NCI-H1436 treated with DMSO at 0.1 percent for 48 hours (cell line): ENCODE data around the gene GLRX.
"Not testable (repeated sequence)": the region's sequence is repeated elsewhere in the genome, so short reads cannot be mapped to it uniquely, and the experiment has no call there.

Experiments used
- DNase-seq: peaks from one replicate; lab custom pipeline; 2025; lab: John Stamatoyannopoulos, UW

GLRX gene, protein sequence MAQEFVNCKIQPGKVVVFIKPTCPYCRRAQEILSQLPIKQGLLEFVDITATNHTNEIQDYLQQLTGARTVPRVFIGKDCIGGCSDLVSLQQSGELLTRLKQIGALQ

GRCh38 chr5:95822542-95823181 lies at the start of gene GLRX:
Gene GLRX, minus strand, starts transcription at chr5:95822726. Its CDS starts 64 bp downstream, at chr5:95822662.
- DNase-seq = peak; percentile 39

- no peak for DNase-seq
These were observed 48.8 kb upstream of the GLRX start for GRCh38 chr5:95871146-95871806.

- no peak for DNase-seq
These were observed 47.7 kb upstream of the GLRX start for GRCh38 chr5:95870105-95870672.

- not testable (repeated sequence) for DNase-seq
These were observed 46.8 kb upstream of the GLRX start for GRCh38 chr5:95869173-95869855.

- DNase-seq = no peak
These were observed 45.6 kb upstream of the GLRX start for GRCh38 chr5:95868136-95868535.

DNA sequence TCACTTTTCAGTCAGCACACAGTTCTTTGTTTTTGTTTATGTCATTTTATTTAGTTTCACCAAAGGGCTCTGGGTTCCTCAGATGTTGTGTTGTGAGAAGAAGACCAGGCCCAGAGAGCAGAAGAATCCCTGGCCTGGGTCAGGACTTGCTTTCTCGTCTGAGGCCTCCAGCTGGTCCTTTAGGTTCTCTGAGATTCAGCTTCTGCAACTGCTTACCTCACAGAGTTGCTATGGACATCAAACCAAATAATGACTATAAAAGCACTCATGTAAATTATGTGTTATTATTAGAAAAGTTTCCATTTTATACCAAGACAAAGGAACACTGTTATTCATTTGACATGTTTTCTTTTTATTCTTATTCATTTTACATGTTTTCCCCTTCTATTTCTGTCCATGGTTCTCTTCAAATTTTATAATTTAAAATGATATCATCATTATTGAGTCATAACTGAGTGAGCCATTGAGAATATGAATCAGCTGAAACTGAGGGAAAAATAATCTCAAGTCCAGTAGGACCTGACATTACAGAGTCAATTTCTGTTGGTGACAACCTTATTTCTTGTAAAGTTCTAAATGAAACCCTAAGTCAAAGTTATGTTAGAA lies 44.0 kb upstream of the GLRX start:
- DNase-seq = no peak

GRCh38 chr5:95864944-95865504 lies 42.5 kb upstream of the GLRX start:
- DNase-seq = no peak

DNA sequence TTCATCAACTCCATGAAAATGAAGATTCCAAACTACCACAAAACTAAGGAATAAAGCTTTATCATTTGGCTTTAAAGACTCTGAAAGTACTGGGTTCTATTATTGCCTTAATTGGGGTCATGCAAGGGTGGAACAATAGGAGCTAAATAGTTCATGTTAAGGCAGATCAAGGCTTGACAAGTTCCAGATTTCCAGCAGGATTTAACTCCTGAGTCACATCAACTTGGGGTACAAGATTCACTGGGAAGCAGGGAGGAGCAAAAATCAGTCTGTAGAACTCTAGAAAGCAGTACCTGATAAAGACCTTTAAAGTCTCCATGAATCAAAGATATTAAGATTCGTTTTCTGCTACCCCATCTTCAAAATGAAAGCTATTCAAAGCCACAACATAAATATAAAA lies 41.9 kb upstream of the GLRX start:
- no peak for DNase-seq

DNA sequence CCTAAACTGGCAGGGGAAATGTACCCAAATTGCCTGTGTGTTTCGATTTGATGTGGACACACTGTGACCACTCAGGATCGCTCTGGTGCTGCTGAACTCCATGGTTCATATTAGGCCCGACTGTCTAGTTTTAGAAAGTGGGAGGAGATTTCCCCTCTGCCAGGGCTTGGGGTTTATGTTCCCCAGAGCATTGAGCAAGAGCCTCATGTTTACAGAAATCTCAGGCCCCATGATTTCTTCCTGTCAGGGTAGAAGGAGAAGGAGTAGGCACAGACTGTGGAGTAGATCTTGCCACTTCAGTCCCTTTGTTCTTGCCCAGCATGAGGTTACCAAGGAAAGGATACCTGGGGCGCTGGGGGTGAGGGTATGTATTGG lies 40.8 kb upstream of the GLRX start:
- no peak for DNase-seq

- peak; percentile 58 for DNase-seq
These were observed 40.3 kb upstream of the GLRX start for GRCh38 chr5:95862671-95863382.

DNA sequence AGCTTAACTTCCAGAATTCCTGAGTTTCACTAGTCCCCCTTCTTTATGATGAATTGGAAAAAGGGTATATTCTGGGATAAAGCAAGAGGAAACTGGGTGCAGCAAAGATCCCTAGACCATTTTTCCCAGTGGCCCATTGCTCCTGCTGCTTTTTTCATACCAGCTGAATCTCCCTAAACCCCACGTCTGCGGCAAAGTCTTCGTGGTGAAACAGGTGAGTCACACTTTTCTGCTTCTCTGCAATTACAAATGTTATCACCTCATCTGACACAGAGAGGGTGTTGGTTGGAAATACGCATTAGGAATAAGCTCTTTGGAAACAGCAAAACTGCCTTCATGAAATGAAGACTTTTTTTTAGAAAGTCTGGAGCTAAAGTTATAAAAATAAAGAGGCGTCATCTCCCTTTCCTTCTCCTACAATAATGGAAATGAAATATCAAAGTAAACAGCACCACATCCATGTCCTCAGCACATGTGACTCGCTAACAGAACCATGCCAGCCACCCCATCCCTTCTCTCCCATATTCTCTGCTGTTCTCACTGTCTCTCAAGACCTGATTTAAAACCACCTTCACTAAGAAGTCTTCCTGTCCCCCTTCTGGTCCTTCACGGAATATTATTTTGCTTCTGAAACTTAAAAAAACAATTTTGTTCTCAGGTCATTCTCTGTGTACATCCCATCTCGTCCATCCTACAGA lies 39.5 kb upstream of the GLRX start:
- DNase-seq = no peak

DNA sequence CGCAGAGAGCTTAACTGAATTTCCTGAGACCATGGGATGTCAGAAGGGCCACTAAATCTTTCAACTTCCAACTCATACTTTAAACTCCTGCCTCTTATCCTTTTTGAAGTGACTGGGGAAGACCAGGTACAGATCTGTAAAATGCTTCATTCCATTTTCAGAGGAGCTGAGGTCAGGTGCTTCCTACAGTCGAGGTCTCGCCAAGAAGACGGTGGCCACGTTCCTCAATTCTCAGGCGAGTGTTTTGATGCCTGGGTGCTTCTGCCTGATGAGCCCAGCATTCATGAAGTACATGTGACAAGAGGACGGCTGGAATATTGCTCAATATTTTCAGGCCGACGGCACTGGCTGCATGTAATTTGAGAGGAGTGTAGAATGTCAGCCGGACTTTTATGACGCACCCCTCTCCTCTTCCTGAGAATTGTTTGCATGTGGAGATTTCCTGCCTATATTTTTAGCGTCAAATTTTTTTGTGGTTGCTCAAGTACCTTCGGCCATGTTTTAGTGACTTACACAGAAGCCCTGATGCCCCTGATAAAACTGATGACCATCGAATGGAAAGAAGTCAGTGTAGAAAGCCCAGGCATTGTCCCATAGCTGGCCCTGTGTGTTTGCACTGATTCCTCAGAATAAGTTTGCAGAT lies 38.8 kb upstream of the GLRX start:
- DNase-seq = no peak

DNA sequence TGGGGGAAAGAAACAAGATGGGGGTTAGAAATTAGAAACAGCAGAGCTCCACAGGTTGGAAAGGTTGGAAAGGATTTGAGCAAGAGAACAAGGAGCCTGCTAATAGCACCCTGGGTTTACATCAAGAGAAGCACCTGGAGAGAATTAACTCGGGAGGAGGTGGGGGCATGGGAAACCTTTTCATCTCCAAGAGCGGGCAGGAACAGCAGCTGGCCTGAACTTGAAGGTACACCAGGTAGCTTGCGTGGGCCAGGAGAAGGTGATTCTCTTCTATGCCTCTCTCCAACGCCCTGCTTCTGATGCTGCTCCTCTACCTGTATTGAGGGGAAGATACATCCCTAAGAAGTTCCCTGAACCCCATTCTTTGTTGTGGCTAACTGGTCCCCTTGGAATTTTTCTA lies 37.1 kb upstream of the GLRX start:
- DNase-seq = no peak

DNA sequence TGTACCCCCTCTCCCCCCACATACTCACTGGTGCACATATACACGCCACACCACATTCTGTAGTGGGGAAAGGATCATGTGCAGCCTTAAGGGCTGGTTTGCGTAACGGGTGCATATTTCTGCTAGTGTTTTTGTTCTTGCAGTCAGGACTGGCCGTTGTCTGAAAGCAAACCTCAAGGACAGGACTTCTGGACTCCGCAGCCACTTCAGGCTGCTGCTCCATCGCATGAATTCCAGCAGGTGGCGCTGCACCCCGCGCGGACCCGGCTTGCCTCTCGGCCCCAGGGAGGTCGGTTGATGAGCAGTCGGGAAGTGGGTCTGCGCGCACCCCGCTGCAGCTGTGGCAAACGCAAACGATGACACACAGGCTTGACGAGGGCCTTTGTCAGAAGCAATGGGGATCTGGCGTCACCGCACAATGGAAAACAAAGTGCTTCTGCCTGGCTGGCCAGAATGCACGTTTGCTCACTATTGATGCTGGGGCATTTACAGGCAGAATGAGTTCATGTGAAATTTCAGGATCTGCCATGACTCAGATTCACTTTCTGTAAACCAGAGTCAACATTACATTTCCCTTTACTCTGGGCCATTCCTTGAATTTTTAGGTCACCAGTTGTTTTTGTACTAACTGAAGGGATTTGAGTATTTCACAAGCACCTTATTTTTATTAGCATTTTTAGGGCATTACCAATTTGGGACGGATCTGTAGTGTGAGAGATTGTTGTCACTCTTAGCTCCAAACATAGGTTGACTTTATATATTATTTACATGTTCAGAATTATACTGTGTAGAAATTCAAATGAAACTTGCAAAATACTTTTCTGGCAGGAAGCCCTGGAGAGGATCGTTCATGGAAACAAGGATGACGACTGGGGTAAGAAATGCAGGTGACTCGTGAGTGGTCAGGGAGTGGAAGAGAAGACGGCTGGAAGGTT lies 36.4 kb upstream of the GLRX start:
- peak; percentile 72 for DNase-seq

DNA sequence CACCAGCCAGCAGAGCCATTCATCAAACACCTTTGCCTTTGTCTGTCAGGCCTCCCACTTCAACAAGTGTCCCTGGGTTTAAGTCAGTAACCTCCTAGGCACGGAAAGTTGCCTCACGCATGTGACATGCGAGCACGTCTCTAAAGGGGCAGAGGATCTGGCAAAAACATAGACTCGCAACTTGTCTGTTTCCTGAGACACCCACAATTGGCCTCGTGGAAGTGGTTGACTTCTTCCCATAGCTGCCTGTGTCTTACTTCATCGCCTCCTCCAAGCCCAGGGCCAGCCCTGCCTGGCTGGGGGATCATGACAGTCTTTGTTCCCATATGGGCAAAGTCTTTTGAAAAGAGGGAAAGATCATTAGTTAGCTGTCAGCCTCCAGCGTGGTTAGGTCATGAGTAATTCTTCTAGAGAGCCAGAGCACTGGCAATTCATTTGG lies 35.5 kb upstream of the GLRX start:
- no peak for DNase-seq

DNA sequence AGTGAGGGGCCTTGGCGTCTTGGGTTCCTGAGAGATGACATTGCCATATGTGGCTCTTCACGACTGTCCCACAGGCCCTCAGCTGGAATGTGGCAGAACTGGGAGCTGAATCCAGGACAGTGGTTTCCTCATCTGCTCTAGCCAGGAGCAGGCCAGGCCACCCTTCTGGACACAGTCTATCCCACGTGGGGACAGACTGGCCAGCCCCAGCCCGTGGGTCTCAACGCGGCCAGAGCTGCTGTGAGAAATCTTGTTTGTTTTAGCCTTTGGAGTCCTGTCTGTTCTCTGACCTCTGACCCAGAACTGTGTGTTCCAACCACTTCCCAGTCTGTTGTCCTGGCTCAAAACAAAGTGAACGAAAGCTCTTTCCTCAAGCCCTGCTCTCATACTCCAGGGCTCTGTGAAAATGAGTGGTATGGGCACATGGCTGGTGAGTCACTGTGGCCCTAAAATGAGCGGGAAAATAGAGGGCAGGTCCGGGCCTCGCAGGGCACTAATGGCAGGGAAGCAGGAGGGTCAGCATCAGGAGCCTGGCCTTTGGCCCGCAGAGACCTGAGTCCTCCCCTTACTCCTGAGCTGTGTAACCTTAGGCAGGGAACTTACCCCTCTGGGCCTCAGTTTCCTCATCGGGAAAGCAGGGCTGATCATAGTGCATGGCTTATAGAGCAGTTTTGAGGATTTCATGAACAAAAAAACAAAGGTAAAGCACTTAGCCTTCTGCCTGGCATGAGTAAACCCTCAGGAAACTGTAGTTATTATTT lies 34.8 kb upstream of the GLRX start:
- no peak for DNase-seq

GRCh38 chr5:95856501-95856981 lies 34.0 kb upstream of the GLRX start:
- no peak for DNase-seq

DNA sequence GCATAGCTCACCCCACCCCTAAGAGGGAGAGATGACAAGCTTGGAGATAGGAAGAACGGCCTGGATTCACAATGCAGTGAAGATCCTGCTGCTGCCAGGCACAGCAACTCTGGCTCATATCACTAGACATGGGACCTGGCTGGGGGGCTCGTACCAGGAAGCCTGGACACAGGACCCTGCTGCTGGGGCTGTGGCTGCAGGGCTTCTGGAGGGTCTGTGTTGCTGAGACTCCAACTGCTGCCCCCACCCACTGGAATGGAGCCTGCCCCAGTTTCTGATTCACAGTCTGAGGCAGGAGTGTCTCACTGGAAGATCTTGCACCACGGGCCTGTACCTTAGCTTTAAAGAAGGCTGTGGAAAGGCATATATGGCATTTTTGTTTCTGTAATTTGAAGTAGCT lies 31.0 kb upstream of the GLRX start:
- DNase-seq = no peak
